Measurements from ENCODE around the gene IFNG-AS1. TPM values are rescaled to one million over a fixed set of nuclear protein-coding genes. Genes with fewer than 3 reads are reported as not detected.

Gene IFNG-AS1
- total RNA-seq, 4 donors from 2014 or later: not detected

DNA sequence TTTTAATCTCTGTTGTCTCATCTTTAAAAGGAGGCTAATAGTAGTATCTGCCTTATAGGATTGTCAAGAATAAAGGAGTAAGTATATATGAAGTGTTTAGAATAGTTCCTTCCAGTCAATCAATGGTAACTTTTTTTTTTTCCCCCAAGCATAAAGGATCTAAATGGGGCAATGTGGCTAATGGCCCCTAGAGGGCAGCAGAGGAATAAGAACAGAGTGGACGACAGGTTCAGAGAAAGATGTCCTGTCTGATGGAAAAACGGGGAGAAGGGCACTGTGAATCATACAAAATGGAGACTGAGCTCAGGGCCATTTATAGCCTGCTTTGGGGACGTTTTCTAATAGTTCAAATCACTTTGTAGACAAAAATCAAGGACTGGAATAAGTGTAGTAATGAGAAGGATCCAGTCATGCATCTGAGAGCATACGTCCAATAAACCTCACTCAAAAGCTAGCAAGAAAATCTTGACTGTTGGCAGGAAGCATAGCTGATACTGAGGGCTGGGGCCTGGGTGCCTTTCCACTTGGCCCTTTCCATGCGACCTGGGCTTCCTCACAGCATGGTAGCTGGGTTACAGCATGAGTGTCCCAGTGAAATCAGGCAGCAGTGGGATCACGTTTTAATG, 51.3 kb downstream of the IFNG-AS1 start:
- H3K27me3 ChIP-seq: no peaks in the 10 kb centered on the region
- peaks cover 0 to 3% (median 0%) of the 10 kb centered on the region in 4 donors for H3K4me1 ChIP-seq
- no peaks in the 10 kb centered on the region for H3K9me3 ChIP-seq
- 27 to 30% methylated on average over 6 of the region's 6 CpGs for WGBS, 2 donors
- no peaks in the 10 kb centered on the region for H3K36me3 ChIP-seq
- TF ChIP-seq POLR2A (IDR thresholded peaks at IDR 0.05) (no peak), EP300 (IDR thresholded peaks at IDR 0.05) (no peak)
- TF ChIP-seq, protein P1, sequence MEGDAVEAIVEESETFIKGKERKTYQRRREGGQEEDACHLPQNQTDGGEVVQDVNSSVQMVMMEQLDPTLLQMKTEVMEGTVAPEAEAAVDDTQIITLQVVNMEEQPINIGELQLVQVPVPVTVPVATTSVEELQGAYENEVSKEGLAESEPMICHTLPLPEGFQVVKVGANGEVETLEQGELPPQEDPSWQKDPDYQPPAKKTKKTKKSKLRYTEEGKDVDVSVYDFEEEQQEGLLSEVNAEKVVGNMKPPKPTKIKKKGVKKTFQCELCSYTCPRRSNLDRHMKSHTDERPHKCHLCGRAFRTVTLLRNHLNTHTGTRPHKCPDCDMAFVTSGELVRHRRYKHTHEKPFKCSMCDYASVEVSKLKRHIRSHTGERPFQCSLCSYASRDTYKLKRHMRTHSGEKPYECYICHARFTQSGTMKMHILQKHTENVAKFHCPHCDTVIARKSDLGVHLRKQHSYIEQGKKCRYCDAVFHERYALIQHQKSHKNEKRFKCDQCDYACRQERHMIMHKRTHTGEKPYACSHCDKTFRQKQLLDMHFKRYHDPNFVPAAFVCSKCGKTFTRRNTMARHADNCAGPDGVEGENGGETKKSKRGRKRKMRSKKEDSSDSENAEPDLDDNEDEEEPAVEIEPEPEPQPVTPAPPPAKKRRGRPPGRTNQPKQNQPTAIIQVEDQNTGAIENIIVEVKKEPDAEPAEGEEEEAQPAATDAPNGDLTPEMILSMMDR (IDR thresholded peaks at IDR 0.05): peak; percentile 62 to 81 (median 74)
- DNase-seq (ENCODE audit: low spot score in 2 of 2): peak; percentile 61 to 87
- no peak overlapping the region for H3K4me3 ChIP-seq
- H3K27ac ChIP-seq: no peak overlapping the region

DNA sequence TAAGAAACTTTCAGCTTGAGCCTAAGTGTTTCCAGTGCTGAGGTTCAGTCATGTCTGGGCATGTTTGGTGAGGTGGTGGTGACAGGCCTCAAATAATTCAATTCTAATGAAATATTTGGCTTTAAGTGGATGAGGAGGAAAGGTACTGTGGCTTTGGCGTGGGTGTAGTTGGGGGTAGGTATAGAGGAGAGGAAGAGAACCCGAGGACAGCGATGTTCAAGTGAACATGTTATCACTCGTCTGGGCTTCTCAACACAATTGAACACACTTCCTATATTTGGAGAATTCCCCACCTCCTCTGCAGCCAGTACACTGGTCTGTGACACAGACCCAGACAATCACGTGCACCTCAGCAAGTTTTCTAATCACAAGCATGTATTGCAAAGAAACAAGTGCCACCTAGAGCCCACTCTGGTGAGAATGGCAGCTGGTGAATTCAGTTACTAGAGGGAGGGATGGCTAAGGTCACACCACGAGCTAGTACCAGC, 53.0 kb downstream of the IFNG-AS1 start:
- TF ChIP-seq, protein P1 (IDR thresholded peaks at IDR 0.05): no peak
- TF ChIP-seq EP300 (IDR thresholded peaks at IDR 0.05) (no peak), POLR2A (IDR thresholded peaks at IDR 0.05) (no peak)
- DNase-seq (ENCODE audit: low spot score in 2 of 2): no peak
- Histone ChIP-seq H3K36me3 (no peaks in the 10 kb centered on the region), H3K27ac (no peak overlapping the region), H3K9me3 (no peaks in the 10 kb centered on the region), H3K4me1 (peaks cover 0 to 3% (median 0%) of the 10 kb centered on the region in 4 donors), H3K4me3 (no peak overlapping the region), H3K27me3 (no peaks in the 10 kb centered on the region)
- 66 to 82% methylated on average over 6 of the region's 6 CpGs for WGBS, 2 donors

DNA sequence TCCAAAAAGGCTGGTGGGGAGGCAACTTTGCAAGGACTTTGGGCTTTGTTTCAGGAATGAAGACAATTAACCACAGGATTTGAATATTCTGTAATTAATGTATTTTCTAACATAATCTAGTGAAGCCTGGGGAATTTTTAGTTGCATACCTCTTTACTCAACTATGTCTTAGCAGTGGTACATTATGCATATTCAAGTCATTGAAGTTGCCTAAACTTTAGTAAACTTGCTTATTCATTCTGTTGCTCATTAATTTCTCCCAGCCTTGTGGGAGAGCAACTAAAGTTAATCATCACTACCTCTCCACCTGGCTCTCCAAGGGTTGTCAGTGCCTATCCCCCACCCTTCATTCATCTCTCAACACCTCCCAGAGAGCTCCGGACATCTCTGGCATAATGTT, 54.2 kb downstream of the IFNG-AS1 start:
- Histone ChIP-seq H3K4me3 (no peak overlapping the region), H3K36me3 (no peaks in the 10 kb centered on the region), H3K4me1 (peaks cover 0 to 3% (median 0%) of the 10 kb centered on the region in 4 donors), H3K27ac (no peak overlapping the region), H3K27me3 (no peaks in the 10 kb centered on the region), H3K9me3 (no peaks in the 10 kb centered on the region)
- DNase-seq (ENCODE audit: low spot score in 2 of 2): no peak
- TF ChIP-seq, protein P1 (IDR thresholded peaks at IDR 0.05): no peak
- TF ChIP-seq EP300 (IDR thresholded peaks at IDR 0.05) (no peak), POLR2A (IDR thresholded peaks at IDR 0.05) (no peak)
- 90 to 91% methylated on average over 1 of the region's 1 CpG for WGBS, 2 donors

DNA sequence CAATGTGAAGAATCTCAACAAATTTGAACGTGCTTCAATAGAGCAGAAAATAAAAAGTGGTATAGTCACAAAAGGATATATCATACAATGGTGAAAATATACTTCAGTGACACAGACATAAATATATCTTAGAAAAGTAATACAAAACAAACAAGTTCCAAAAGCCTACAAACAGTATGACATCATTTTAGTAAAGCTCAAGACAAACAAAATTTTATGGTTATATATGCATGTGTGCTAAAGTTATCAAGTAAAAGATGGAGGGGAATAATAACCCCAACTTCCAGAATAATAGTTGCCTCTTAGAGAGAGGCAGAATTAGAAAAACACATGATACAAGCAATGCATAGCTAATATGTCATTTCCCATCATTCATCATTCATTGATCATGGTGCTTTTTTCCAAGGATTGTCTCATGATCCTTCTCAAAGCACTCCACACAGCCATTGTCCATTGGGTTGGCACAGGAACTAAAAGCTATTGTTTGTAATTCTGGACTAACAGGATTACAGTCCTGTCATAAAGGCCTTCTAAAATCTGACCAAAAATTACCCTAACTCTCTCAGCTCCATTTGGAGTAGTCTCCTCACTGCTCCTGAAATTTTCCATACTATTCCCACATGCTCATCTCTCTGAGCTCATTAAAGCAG, 59.5 kb downstream of the IFNG-AS1 start:
- H3K4me1 ChIP-seq: no peaks in the 10 kb centered on the region
- H3K36me3 ChIP-seq: no peaks in the 10 kb centered on the region
- no peaks in the 10 kb centered on the region for H3K27me3 ChIP-seq
- H3K4me3 ChIP-seq: no peak overlapping the region
- TF ChIP-seq, protein P1 (IDR thresholded peaks at IDR 0.05): no peak
- TF ChIP-seq EP300 (IDR thresholded peaks at IDR 0.05): no peak
- TF ChIP-seq POLR2A (IDR thresholded peaks at IDR 0.05): no peak
- DNase-seq (ENCODE audit: low spot score in 2 of 2): no peak
- no peak overlapping the region for H3K27ac ChIP-seq
- no peaks in the 10 kb centered on the region for H3K9me3 ChIP-seq
- 75 to 78% methylated on average over 1 of the region's 1 CpG for WGBS, 2 donors

DNA sequence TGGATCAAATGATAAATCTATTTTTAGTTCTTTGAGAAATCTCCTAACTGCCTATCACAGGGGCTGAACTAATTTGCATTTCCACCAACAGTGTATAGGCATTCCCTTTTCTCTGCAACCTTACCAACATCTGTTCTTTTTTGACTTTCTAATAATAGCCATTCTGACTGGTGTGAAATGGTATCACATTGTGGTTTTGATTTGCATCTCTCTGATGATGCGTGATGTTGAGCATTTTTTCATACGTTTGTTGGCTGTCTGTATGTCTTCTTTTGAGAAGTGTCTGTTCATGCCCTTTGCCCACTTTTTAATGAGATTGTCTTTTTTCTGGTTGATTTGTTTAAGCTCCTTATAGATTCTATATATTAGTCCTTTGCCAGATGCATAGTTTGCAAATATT, 67.1 kb downstream of the IFNG-AS1 start:
- H3K36me3 ChIP-seq: no peaks in the 10 kb centered on the region
- no peak overlapping the region for H3K4me3 ChIP-seq
- TF ChIP-seq POLR2A (IDR thresholded peaks at IDR 0.05) (no peak), EP300 (IDR thresholded peaks at IDR 0.05) (no peak)
- TF ChIP-seq, protein P1 (IDR thresholded peaks at IDR 0.05): no peak
- H3K27me3 ChIP-seq: no peaks in the 10 kb centered on the region
- H3K4me1 ChIP-seq: no peaks in the 10 kb centered on the region
- DNase-seq (ENCODE audit: low spot score in 2 of 2): no peak
- H3K27ac ChIP-seq: no peak overlapping the region
- peaks cover 0 to 40% (median 2%) of the 10 kb centered on the region in 4 donors for H3K9me3 ChIP-seq
- WGBS, 2 donors: 88 to 90% methylated on average over 2 of the region's 2 CpGs
